Neural cell (in vitro differentiated cells): Measurements from ENCODE around the gene DNAH17.

Experiments used
- CTCF ChIP-seq: fragments of 450-650 bp; IDR thresholded peaks from 2 replicates; pipeline ENCODE4 v1.5.1; 2014; ENCODE audit warnings: antibody characterized with exemption, mild to moderate bottlenecking, moderate library complexity; ENCODE audit not compliant: poor library complexity, severe bottlenecking
- EP300 ChIP-seq: fragments of 450-650 bp; conservative IDR thresholded peaks from 2 replicates; pipeline ENCODE4 v1.6.1; 2014; ENCODE audit warnings: antibody characterized with exemption, mild to moderate bottlenecking, moderate library complexity; ENCODE audit not compliant: poor library complexity, severe bottlenecking
- EZH2 ChIP-seq: fragments of 200-600, 300-800 bp; shearing (Covaris generic), sonication (generic); IDR thresholded peaks from 2 replicates; pipeline ENCODE4 v1.6.1; 2014; ENCODE audit warnings: antibody characterized with exemption, low read length, borderline replicate concordance, mild to moderate bottlenecking; ENCODE audit not compliant: insufficient read depth, poor library complexity, severe bottlenecking
- RAD21 ChIP-seq: fragments of 450-650 bp; conservative IDR thresholded peaks from 2 replicates; pipeline ENCODE4 v1.6.1; 2014; ENCODE audit warnings: antibody characterized with exemption, mild to moderate bottlenecking, moderate library complexity

GRCh38 chr17:78399028-78399692 is 178.0 kb downstream of the DNAH17 start:
- TF ChIP-seq CTCF (no peak), RAD21 (no peak), EZH2 (no peak), EP300 (no peak)
